ENCODE data around the gene PPP1R14D. TPM values are rescaled to one million over a fixed set of nuclear protein-coding genes. Genes with fewer than 3 reads are reported as not detected.

The PPP1R14D gene
- total RNA-seq, 1 experiment from 2014 or later = not detected

GRCh38 chr15:40806672-40807027 lies 21.9 kb downstream of the PPP1R14D start:
- Mint-ChIP-seq H3K9me3 (no peaks in the 10 kb centered on the region), H3K36me3 (ENCODE audit: insufficient read depth in 1 of 3, low read depth in 3 of 3) (peaks cover 2 to 13% (median 4%) of the 10 kb centered on the region in 3 experiments; a peak in 5 of 7 replicates), H3K4me1 (peaks cover 17 to 18% of the 10 kb centered on the region in 2 experiments), H3K27me3 (ENCODE audit: low read depth) (no peaks in the 10 kb centered on the region; the same call in 1 of the 2 replicates), H3K27ac (peak overlapping the region; percentile 1 to 42 (median 17); a peak in 2 of 7 replicates), H3K4me3 (peak overlapping the region; percentile 93 to 98)
- Histone ChIP-seq H4K20me1 (ENCODE audit: control insufficient read depth, insufficient read depth, insufficient read length) (no peaks in the 10 kb centered on the region), H3K23ac (ENCODE audit: insufficient read length, low read depth, low read length) (no peak overlapping the region), H2AFZ (ENCODE audit: low read length) (no peak overlapping the region), H2BK120ac (ENCODE audit: low read depth, low read length, poor library complexity, severe bottlenecking) (no peak overlapping the region), H3K4me2 (ENCODE audit: insufficient read depth, insufficient read length, low read length) (peak overlapping the region; percentile 97), H3K56ac (ENCODE audit: insufficient read length, low read depth, low read length) (no peak overlapping the region), H3K14ac (ENCODE audit: insufficient read depth, low read length) (no peak overlapping the region), H2BK15ac (ENCODE audit: low read depth, low read length) (no peak overlapping the region), H2BK12ac (ENCODE audit: insufficient read length, low read depth, low read length) (no peak overlapping the region), H2BK5ac (ENCODE audit: insufficient read length, low read length) (no peak overlapping the region), H3K27me3 (ENCODE audit: insufficient read depth, low read length) (no peaks in the 10 kb centered on the region), H3K9ac (ENCODE audit: extremely low read depth, insufficient read length, low read length) (peak overlapping the region; percentile 48), H3K23me2 (ENCODE audit: insufficient read length, low read depth, low read length, poor library complexity, severe bottlenecking) (peaks cover 4% of the 10 kb centered on the region), H4K91ac (ENCODE audit: insufficient read length, low read depth, low read length) (no peak overlapping the region), H3K79me1 (ENCODE audit: insufficient read depth, low read depth, low read length, poor library complexity, severe bottlenecking) (no peaks in the 10 kb centered on the region), H3K4me1 (ENCODE audit: insufficient read depth, low read length) (peaks cover 3% of the 10 kb centered on the region), H3K18ac (ENCODE audit: insufficient read length, low read depth, low read length) (no peak overlapping the region), H3K79me2 (ENCODE audit: insufficient read depth, low read length) (no peaks in the 10 kb centered on the region), H4K5ac (ENCODE audit: insufficient read length, low read depth, low read length) (no peak overlapping the region), H3K4ac (ENCODE audit: low read depth, low read length) (no peak overlapping the region), H4K8ac (replicated peaks; ENCODE audit: insufficient read length, low read depth, low read length) (peak overlapping the region; percentile 63), H3K9me3 (ENCODE audit: control insufficient read depth, low read depth, low read length) (no peaks in the 10 kb centered on the region), H2BK20ac (ENCODE audit: low read depth, low read length, poor library complexity, severe bottlenecking) (no peak overlapping the region), H3T11ph (ENCODE audit: low read length) (no peak overlapping the region), H2AK5ac (ENCODE audit: insufficient read length, low read length) (no peak overlapping the region), H3K27ac (ENCODE audit: insufficient read length, low read depth, low read length) (no peak overlapping the region)
- no peak for DNase-seq
- WGBS (ENCODE audit: extremely low coverage, insufficient read length, low lambda C conversion rate) = no CpG with 5 or more reads among the region's 2 CpGs
- TF ChIP-seq CTCF (conservative IDR thresholded peaks at IDR 0.05) = no peak

All from H9 (cell line).